GM12892 (cell line): ENCODE measurements around the gene DTWD2.

Experiments
- POLR2A ChIP-seq: IDR thresholded peaks from 2 replicates; pipeline ENCODE4 v1.6.1; 2011; ENCODE audit warnings: low read depth, low read length, control low read depth
- POLR2AphosphoS5 ChIP-seq: IDR thresholded peaks from 2 replicates; pipeline ENCODE4 v1.6.1; 2011; ENCODE audit warnings: low read depth, low read length, control low read depth

DNA sequence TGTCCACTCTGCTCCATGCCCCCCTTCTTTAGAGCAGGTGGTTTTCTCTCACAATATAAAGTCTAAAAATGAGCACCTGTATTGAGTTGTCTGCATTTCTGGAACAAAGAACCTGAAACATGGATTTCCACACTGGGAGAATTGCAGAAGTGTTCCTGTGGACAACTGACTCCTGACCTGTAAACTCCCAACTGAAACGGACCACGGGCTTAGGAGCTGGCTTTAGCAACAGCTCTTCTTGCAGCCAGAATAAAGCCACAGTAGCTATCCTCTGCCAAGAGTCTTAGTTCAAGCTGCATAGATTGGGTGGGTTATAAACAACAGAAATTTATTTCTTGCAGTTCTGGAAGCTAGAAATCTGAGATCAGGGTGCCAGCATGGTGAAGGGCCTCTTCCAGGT, 194.7 kb downstream of the DTWD2 start:
- TF ChIP-seq POLR2AphosphoS5: no peak
- TF ChIP-seq POLR2A: no peak
